Measurements from ENCODE around the gene PDSS2.

PDSS2 gene

GRCh38 chr6:107398001-107398400, 61.4 kb downstream of the PDSS2 start:
- TF ChIP-seq Cebpa-rat (IDR thresholded peaks at IDR 0.05): no peak
- no peak overlapping the region for H3K4me3 ChIP-seq
- H3K27me3 ChIP-seq: no peaks in the 10 kb centered on the region
- H3K36me3 ChIP-seq: peaks cover 26 to 67% (median 32%) of the 10 kb centered on the region in 11 experiments
- peaks cover 62 to 81% (median 70%) of the 10 kb centered on the region in 11 experiments for H3K9me3 ChIP-seq (replicated peaks in 1 of 11)
- H3K4me1 ChIP-seq: no peaks in the 10 kb centered on the region
- H3K9ac ChIP-seq: no peak overlapping the region
- no peak overlapping the region for H3K4me2 ChIP-seq
- H3K27ac ChIP-seq: no peak overlapping the region
- no peaks in the 10 kb centered on the region for H4K20me1 ChIP-seq

- no peak overlapping the region for H3K4me2 ChIP-seq
- no peak overlapping the region for H3K4me3 ChIP-seq
- H3K27ac ChIP-seq: no peak overlapping the region
- H3K9ac ChIP-seq: no peak overlapping the region
- peaks cover 14 to 52% (median 23%) of the 10 kb centered on the region in 11 experiments; a peak in 21 of 22 replicates for H3K36me3 ChIP-seq
- H4K20me1 ChIP-seq: no peaks in the 10 kb centered on the region
- peaks cover 50 to 71% (median 57%) of the 10 kb centered on the region in 11 experiments for H3K9me3 ChIP-seq (replicated peaks in 1 of 11)
- H3K4me1 ChIP-seq: no peaks in the 10 kb centered on the region
- TF ChIP-seq Cebpa-rat (IDR thresholded peaks at IDR 0.05): no peak
- H3K27me3 ChIP-seq: no peaks in the 10 kb centered on the region
These were observed 63.2 kb downstream of the PDSS2 start for GRCh38 chr6:107396211-107396610.

GRCh38 chr6:107392069-107392468, 67.3 kb downstream of the PDSS2 start:
- Histone ChIP-seq H3K9me3 (replicated peaks in 1 of 11) (peaks cover 35 to 46% (median 43%) of the 10 kb centered on the region in 11 experiments), H3K4me2 (no peak overlapping the region)
- TF ChIP-seq Cebpa-rat (IDR thresholded peaks at IDR 0.05): no peak

GRCh38 chr6:107390685-107391435, 68.5 kb downstream of the PDSS2 start:
- TF ChIP-seq Cebpa-rat (IDR thresholded peaks at IDR 0.05): no peak
- Histone ChIP-seq H3K27me3 (no peaks in the 10 kb centered on the region), H4K20me1 (no peaks in the 10 kb centered on the region), H3K27ac (no peak overlapping the region), H3K4me3 (no peak overlapping the region), H3K4me1 (no peaks in the 10 kb centered on the region), H3K9me3 (replicated peaks in 1 of 11) (peaks cover 24 to 35% (median 31%) of the 10 kb centered on the region in 11 experiments), H3K4me2 (no peak overlapping the region), H3K9ac (no peak overlapping the region), H3K36me3 (peaks cover 5 to 26% (median 12%) of the 10 kb centered on the region in 11 experiments; a peak in 18 of 22 replicates)

More at GRCh38 chr6:107392069-107392468, 67.3 kb downstream of the PDSS2 start:
- H4K20me1 ChIP-seq: no peaks in the 10 kb centered on the region
- no peaks in the 10 kb centered on the region for H3K27me3 ChIP-seq
- H3K4me1 ChIP-seq: no peaks in the 10 kb centered on the region
- peaks cover 5 to 31% (median 13%) of the 10 kb centered on the region in 11 experiments; a peak in 18 of 22 replicates for H3K36me3 ChIP-seq
- no peak overlapping the region for H3K4me3 ChIP-seq
- no peak overlapping the region for H3K27ac ChIP-seq
- H3K9ac ChIP-seq: no peak overlapping the region

- no peak overlapping the region for H3K27ac ChIP-seq
- H4K20me1 ChIP-seq: no peaks in the 10 kb centered on the region
- H3K4me1 ChIP-seq: no peaks in the 10 kb centered on the region
- no peak overlapping the region for H3K9ac ChIP-seq
- H3K4me3 ChIP-seq: no peak overlapping the region
- no peaks in the 10 kb centered on the region for H3K27me3 ChIP-seq
- peaks cover 5 to 22% (median 12%) of the 10 kb centered on the region in 11 experiments; a peak in 18 of 22 replicates for H3K36me3 ChIP-seq
- H3K9me3 ChIP-seq (replicated peaks in 1 of 11): peaks cover 18 to 27% (median 25%) of the 10 kb centered on the region in 11 experiments
- no peak overlapping the region for H3K4me2 ChIP-seq
- no peak for TF ChIP-seq Cebpa-rat (IDR thresholded peaks at IDR 0.05)
These were observed 69.3 kb downstream of the PDSS2 start for GRCh38 chr6:107390056-107390455.

- Histone ChIP-seq H3K9ac (no peak overlapping the region), H3K9me3 (replicated peaks in 1 of 11) (peaks cover 0 to 16% (median 6%) of the 10 kb centered on the region in 11 experiments; a peak in 5 of 22 replicates), H3K27me3 (no peaks in the 10 kb centered on the region), H3K36me3 (peaks cover 0 to 11% (median 0%) of the 10 kb centered on the region in 11 experiments; a peak in 2 of 22 replicates), H4K20me1 (no peaks in the 10 kb centered on the region), H3K27ac (no peak overlapping the region), H3K4me2 (no peak overlapping the region), H3K4me1 (no peaks in the 10 kb centered on the region), H3K4me3 (no peak overlapping the region)
- no peak for TF ChIP-seq Cebpa-rat (IDR thresholded peaks at IDR 0.05)
These were observed 72.5 kb downstream of the PDSS2 start for GRCh38 chr6:107386904-107387303.

GRCh38 chr6:107386340-107386739, 73.0 kb downstream of the PDSS2 start:
- peaks cover 0 to 11% (median 0%) of the 10 kb centered on the region in 11 experiments; a peak in 2 of 22 replicates for H3K36me3 ChIP-seq
- no peaks in the 10 kb centered on the region for H4K20me1 ChIP-seq
- H3K27ac ChIP-seq: no peak overlapping the region
- H3K9me3 ChIP-seq (replicated peaks in 1 of 11): peaks cover 0 to 16% (median 6%) of the 10 kb centered on the region in 11 experiments; a peak in 5 of 22 replicates
- no peak for TF ChIP-seq Cebpa-rat (IDR thresholded peaks at IDR 0.05)
- H3K4me2 ChIP-seq: no peak overlapping the region
- H3K4me3 ChIP-seq: no peak overlapping the region
- no peaks in the 10 kb centered on the region for H3K27me3 ChIP-seq
- H3K9ac ChIP-seq: no peak overlapping the region
- H3K4me1 ChIP-seq: no peaks in the 10 kb centered on the region

- H3K4me3 ChIP-seq: no peak overlapping the region
- no peak for TF ChIP-seq Cebpa-rat (IDR thresholded peaks at IDR 0.05)
These were observed 75.7 kb downstream of the PDSS2 start for GRCh38 chr6:107383705-107384104.

GRCh38 chr6:107374264-107374663, 85.1 kb downstream of the PDSS2 start:
- Histone ChIP-seq H3K4me2 (no peak overlapping the region), H4K20me1 (no peaks in the 10 kb centered on the region; a peak in 1 of 22 replicates), H3K9me3 (replicated peaks in 1 of 11) (peaks cover 11 to 22% (median 16%) of the 10 kb centered on the region in 11 experiments), H3K9ac (no peak overlapping the region), H3K4me3 (no peak overlapping the region), H3K27me3 (no peaks in the 10 kb centered on the region), H3K27ac (no peak overlapping the region), H3K36me3 (peaks cover 0 to 10% (median 0%) of the 10 kb centered on the region in 11 experiments; a peak in 4 of 22 replicates), H3K4me1 (no peaks in the 10 kb centered on the region)
- TF ChIP-seq Cebpa-rat (IDR thresholded peaks at IDR 0.05): no peak

More at GRCh38 chr6:107383705-107384104, 75.7 kb downstream of the PDSS2 start:
- Histone ChIP-seq H3K9me3 (replicated peaks in 1 of 11) (peaks cover 11 to 28% (median 20%) of the 10 kb centered on the region in 11 experiments), H3K4me2 (no peak overlapping the region), H4K20me1 (no peaks in the 10 kb centered on the region), H3K27ac (no peak overlapping the region), H3K9ac (no peak overlapping the region), H3K36me3 (peaks cover 0 to 6% (median 2%) of the 10 kb centered on the region in 11 experiments; a peak in 5 of 22 replicates), H3K4me1 (no peaks in the 10 kb centered on the region), H3K27me3 (no peaks in the 10 kb centered on the region)
